Measurements from ENCODE around the gene CNTNAP1. TPM values are rescaled to one million over a fixed set of nuclear protein-coding genes. Genes with fewer than 3 reads are reported as not detected.

Gene CNTNAP1
- total and polyA plus RNA-seq, 10 of the 15 experiments (the other 5 are each of a cell fraction or from before 2014, with no cell fraction given), result 0.95 to 29.9 (median 10.4) TPM

- TF ChIP-seq ATF2 (IDR thresholded peaks at IDR 0.05; ENCODE audit: low read length) (no peak), TCF12 (IDR thresholded peaks at IDR 0.05; ENCODE audit: low read depth, low read length) (peak; percentile 77), IRF5 (IDR thresholded peaks at IDR 0.05; ENCODE audit: borderline replicate concordance) (no peak), NR2F1 (conservative IDR thresholded peaks at IDR 0.05) (no peak; the same call in none of the 2 replicates), TCF3 (IDR thresholded peaks at IDR 0.05; ENCODE audit: borderline replicate concordance, insufficient read depth, low read depth, low read length) (peak; percentile 86), HSF1 (IDR thresholded peaks at IDR 0.05; ENCODE audit: low read depth, low read length) (no peak), E4F1 (IDR thresholded peaks at IDR 0.05; ENCODE audit: borderline replicate concordance, partially characterized antibody) (no peak), PAX5 (IDR thresholded peaks at IDR 0.05; ENCODE audit: borderline replicate concordance, low read depth, low read length) (peak; percentile 46; the same call in 1 of the 2 replicates), USF2 (IDR thresholded peaks at IDR 0.05; ENCODE audit: borderline replicate concordance, low read depth, low read length) (no peak), SREBF1 (IDR thresholded peaks at IDR 0.05; ENCODE audit: low read length) (no peak), USF1 (IDR thresholded peaks at IDR 0.05; ENCODE audit: borderline replicate concordance, extremely low read length, insufficient read depth, low read depth, low read length) (no peak), EGR1 (IDR thresholded peaks at IDR 0.05; ENCODE audit: borderline replicate concordance in 1 of 2, low read depth in 2 of 2, low read length in 2 of 2) (0 out of 3 replicates have a peak, but pooled peaks of 1 of the 2 experiments have one; percentile 33), POU2F2 (IDR thresholded peaks at IDR 0.05; ENCODE audit: borderline replicate concordance, low read depth, low read length) (0 out of 3 replicates have a peak, but pooled peaks have one; percentile 12), CREM (IDR thresholded peaks at IDR 0.05; ENCODE audit: low read depth) (peak; percentile 64; the same call in 1 of the 2 replicates), ZNF384 (IDR thresholded peaks at IDR 0.05; ENCODE audit: borderline replicate concordance, low read depth, low read length) (no peak), KLF5 (IDR thresholded peaks at IDR 0.05; ENCODE audit: partially characterized antibody) (no peak), WRNIP1 (IDR thresholded peaks at IDR 0.05; ENCODE audit: borderline replicate concordance, low read depth, low read length) (no peak), TBL1XR1 (IDR thresholded peaks at IDR 0.05; ENCODE audit: low read depth, low read length) (no peak), HDAC6 (IDR thresholded peaks at IDR 0.05; ENCODE audit: unreplicated experiment) (peak; percentile 38), BMI1 (IDR thresholded peaks at IDR 0.05; ENCODE audit: borderline replicate concordance) (no peak)
These were observed 2.6 kb upstream of the CNTNAP1 start (continued) for GRCh38 chr17:42679492-42680330.

Measured in GM12878 (cell line).